Stimulated activated CD8-positive, alpha-beta memory T cell treated with anti-CD3 and anti-CD28 coated beads, Interleukin-7, amount 100 ng/mL, for 1 hour (primary cell): ENCODE data around the gene DCAF11.

Experiments
- DNase-seq, 2 donors: peaks; one replicate each; pipeline ENCODE4 v3.0.0-alpha.2; 2020; ENCODE audit warnings: low read depth in 2 of 2

Gene DCAF11

GRCh38 chr14:24139272-24139934, 24.8 kb downstream of the DCAF11 start:
- no peak for DNase-seq

GRCh38 chr14:24141097-24141880, 26.7 kb downstream of the DCAF11 start, which contains the start of gene EMC9:
Gene EMC9, minus strand, starts transcription at chr14:24141591. Its CDS starts 287 bp downstream, at chr14:24141304.
- peak; percentile 97 to 98 for DNase-seq

DNA sequence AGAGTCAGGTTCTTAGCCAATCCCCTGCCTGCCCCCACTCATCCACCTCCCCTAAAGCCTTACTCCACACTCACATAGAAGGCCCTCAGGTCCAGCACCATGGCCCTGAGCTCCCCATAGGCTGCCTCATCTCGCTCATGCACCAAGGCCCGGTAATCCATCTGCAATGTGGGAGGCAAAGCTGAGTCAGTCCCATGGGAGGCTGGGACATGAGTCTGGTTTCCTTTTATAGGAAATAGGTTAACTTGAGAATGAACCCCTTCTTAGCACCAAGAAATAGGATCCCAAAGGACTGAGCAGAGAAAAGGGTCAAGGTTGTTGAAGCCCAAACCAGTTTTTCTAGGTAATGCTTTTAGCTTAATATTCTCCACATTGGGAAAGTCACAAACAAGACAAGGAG, 28.9 kb downstream of the DCAF11 start:
- no peak for DNase-seq

- DNase-seq: no peak
Observed at GRCh38 chr14:24144451-24144850, 29.9 kb downstream of the DCAF11 start.

DNA sequence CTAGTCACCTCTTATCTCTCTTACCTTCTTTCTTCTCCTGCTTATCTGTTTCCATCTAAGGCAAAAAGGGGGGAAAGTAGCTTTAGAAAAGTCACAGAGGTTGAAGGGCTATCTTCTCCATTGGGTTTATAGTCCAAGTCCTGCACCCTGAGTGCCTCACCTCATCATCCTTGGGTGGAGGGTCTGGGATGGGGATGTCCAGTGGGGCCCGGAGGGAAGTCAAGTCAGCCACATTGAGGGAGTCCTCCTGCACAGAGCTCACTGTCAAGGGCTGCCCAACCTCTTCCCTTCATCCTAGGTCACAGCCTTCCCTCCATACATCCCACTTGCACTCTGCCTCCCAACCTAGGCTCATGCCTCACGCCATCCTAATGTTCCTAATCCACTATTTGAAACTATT, 30.6 kb downstream of the DCAF11 start:
- no peak for DNase-seq

- no peak for DNase-seq
Observed at GRCh38 chr14:24145690-24146452, 31.3 kb downstream of the DCAF11 start.

GRCh38 chr14:24146453-24146977, 31.9 kb downstream of the DCAF11 start, which contains the start of gene PSME2:
Gene PSME2, minus strand, starts transcription at chr14:24146610. Its CDS starts 29 bp downstream, at chr14:24146581.
- peak; percentile 68 to 70 for DNase-seq

DNA sequence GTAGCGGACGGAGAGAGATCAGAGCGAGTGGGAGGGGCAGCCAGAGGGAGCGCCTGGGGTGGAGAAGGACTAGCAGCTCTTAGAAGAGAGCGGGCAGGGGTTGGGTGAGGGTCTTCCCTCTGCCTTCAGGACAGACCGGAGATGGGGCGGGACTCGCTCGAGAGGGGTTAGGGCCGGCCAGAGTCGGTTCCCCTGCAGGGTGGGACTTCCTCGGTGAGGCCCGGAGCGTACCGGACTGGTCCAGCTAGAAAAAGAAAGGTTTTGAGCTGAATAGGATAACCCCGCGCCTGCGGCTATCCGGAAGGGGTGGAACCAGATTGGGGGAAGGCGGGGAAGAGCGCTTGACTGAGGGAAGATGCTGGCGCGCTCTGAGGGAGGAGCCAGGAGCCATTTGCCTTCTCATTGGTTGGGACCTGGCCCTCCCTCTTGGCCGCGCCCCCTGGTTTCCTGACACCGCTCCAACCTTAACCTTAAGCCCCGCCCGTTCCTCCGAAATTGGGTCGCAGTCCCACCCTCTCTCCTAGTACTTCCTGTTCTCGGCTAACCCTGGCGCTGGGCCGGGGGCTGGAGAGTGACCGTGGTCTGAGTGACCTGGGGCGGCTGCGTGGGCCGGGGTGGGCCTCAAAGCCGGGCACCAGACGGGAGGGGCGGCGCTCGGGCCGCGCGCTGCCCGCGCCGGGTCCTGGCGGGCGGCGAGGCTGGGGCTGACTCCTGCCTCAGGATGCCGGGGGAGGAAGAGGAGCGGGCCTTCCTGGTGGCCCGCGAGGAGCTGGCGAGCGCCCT, 32.6 kb downstream of the DCAF11 start, which contains the start of gene RNF31:
TSS of gene RNF31 (plus strand) at position 521 of the 783 bp plus-strand sequence. CDS start at position 722, 201 bp downstream.
- DNase-seq: peak; percentile 89 to 94

DNA sequence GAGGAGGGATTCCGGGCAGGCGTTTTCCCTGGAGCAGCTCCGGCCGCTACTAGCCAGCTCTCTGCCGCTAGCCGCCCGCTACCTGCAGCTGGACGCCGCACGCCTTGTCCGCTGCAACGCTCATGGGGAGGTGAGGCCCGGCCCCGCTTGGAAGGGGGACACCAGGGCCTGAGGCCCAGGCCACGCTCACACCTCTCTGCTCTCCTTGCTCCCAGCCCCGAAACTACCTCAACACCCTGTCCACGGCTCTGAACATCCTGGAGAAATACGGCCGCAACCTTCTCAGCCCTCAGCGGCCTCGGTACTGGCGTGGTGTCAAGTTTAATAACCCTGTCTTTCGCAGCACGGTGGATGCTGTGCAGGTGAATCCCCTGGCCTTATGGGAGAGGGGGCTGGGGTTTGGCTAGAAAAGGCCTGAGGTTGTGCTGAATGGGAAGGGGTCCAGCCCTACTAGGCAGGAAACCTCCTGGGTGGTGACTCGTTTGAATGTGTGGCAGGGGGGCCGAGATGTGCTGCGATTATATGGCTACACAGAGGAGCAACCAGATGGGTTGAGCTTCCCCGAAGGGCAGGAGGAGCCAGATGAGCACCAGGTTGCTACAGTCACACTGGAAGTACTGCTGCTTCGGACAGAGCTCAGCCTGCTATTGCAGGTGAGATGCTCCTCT, 33.3 kb downstream of the DCAF11 start:
- DNase-seq: no peak

GRCh38 chr14:24149302-24149969, 34.9 kb downstream of the DCAF11 start:
- no peak for DNase-seq

GRCh38 chr14:24150061-24150460, 35.5 kb downstream of the DCAF11 start:
- no peak for DNase-seq

DNA sequence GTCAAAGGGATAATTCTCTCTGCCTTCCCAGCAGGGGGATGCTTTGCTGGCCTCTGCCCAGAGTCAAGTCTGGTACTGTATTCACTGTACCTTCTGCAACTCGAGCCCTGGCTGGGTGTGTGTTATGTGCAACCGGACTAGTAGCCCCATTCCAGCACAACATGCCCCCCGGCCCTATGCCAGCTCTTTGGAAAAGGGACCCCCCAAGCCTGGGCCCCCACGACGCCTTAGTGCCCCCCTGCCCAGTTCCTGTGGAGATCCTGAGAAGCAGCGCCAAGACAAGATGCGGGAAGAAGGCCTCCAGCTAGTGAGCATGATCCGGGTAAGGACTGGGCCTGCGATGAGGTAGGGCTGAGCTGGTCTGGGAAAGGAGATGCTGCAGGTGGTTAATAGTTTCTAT, 36.0 kb downstream of the DCAF11 start:
- DNase-seq: no peak

DNA sequence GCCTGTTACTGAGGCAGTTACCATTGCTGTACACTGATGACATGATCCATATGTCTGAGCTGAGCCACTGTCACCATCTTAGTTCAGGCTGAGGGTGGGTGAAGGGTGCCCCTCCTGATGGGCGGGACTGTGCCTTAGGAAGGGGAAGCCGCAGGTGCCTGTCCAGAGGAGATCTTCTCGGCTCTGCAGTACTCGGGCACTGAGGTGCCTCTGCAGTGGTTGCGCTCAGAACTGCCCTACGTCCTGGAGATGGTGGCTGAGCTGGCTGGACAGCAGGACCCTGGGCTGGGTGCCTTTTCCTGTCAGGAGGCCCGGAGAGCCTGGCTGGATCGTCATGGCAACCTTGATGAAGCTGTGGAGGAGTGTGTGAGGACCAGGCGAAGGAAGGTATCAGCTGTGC, 36.4 kb downstream of the DCAF11 start:
- DNase-seq: no peak

DNA sequence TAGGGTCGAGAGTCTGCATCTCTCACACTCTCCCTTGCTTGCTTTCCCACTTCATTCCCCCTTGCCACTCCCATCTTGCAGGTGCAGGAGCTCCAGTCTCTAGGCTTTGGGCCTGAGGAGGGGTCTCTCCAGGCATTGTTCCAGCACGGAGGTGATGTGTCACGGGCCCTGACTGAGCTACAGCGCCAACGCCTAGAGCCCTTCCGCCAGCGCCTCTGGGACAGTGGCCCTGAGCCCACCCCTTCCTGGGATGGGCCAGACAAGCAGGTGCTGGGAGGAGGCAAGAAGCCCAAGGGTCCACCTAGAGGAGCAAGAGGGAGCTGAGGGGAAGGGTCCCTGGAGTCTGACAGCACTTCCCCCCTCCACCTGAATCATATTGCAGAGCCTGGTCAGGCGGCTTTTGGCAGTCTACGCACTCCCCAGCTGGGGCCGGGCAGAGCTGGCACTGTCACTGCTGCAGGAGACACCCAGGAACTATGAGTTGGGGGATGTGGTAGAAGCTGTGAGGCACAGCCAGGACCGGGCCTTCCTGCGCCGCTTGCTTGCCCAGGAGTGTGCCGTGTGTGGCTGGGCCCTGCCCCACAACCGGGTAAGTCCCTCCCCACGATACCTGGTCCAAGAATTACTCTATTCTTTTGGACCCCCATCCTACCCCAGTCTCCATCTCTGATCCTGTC, 37.0 kb downstream of the DCAF11 start:
- no peak for DNase-seq

DNA sequence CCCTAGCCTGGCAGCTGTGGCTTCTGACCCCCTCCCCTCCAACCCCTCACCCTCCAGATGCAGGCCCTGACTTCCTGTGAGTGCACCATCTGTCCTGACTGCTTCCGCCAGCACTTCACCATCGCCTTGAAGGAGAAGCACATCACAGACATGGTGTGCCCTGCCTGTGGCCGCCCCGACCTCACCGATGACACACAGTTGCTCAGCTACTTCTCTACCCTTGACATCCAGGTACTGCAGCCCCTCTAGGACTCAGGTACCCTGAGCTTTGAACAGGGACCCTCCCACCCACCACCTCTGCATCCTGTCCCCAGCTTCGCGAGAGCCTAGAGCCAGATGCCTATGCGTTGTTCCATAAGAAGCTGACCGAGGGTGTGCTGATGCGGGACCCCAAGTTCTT, 40.5 kb downstream of the DCAF11 start:
- no peak for DNase-seq

GRCh38 chr14:24156840-24157239, 42.3 kb downstream of the DCAF11 start:
- DNase-seq: no peak

GRCh38 chr14:24157331-24157730, 42.8 kb downstream of the DCAF11 start:
- DNase-seq: no peak

GRCh38 chr14:24159777-24160498, 45.4 kb downstream of the DCAF11 start:
- DNase-seq: no peak

- no peak for DNase-seq
Observed at GRCh38 chr14:24160499-24160849, 45.9 kb downstream of the DCAF11 start.
